Measurements from ENCODE around the gene FRMD6.
A peak's percentile ranks its signal among the peaks of the same experiment; 100 is the strongest.

The FRMD6 gene

DNA sequence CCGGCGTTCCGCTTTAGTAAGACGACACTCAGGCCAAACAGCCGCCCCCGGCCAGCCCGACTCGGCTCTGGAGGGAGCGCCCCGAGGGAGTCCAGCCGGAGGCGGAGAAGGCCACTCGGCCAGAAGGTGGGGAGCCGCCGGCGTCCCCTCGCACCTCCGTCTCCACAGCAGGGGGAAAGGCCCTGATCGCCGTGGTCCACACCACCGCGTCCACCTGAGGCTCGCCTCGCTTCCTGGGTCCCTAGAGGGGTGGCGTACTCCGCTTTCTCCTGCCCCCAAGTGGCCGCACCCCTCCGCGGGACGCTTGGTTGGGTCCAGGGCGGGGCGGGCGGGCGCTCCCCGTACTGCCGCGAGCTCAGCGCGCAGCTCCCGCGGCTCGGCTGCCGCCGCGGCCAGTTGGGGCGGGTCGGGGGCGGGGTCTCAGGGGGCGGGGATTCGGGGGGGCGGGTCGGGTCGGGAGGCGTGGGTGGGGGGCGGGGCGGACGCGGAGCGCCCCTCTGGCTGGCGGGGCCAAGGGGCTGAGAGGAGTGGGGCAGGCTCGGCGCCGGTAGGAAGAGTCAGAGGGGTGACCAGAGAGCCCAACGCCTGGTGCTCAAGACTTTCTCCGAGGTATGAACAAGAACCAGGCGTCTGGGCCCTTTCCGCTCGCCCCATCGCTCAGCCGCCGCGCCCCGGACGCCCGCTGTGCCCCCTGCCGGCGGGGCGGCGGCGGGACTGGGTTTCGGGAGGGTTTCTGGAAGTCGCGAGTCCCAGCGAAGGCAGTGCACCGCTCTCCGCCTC is at the start of gene FRMD6:
TSS of gene FRMD6 (plus strand) at position 523 of the 780 bp plus-strand sequence. CDS start 37,927 bp downstream, outside the sequence.
- DNase-seq: peak; percentile 83 to 84

- DNase-seq: no peak
These were observed 49.4 kb upstream of the FRMD6 start for GRCh38 chr14:51602310-51602709.

DNA sequence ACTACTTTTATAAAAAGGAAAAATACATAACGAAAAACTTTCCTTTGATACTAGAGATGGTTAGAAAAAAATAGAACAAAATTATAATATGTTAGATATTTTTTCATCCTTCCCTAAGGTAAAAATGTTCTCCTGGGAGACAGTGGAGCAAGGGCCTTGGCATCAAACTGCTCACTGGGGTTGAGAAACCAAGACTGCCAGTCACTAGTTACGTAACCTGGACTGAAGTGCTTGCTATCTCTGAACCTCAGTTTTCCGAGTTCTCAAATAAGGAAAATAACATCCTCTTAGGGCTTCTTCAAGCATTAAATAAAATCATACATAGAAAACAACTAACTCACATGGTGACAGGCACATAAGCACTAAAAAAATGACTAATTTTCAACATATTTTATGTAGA is 48.2 kb upstream of the FRMD6 start:
- DNase-seq: no peak

DNA sequence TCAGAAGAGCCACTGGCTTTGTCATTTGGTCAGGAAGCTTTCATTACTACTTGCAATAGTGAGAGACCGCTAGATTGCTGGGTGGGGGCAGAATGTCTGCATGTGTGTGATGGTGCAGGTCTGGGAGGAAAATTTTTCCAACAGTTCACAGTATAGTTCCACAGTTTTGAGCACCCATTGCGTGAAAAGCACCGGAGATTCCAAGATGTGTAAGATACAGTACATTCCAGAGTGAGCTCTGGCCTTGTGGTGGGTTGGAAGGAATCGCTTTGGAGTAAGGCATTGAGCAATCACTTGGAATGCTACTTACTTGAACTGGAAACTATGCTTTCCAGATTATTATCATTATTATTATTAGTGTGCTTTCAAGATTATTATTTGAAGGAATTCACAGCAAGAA is 47.6 kb upstream of the FRMD6 start:
- no peak for DNase-seq

- DNase-seq: no peak
These were observed 46.1 kb upstream of the FRMD6 start for GRCh38 chr14:51605575-51605974.

DNA sequence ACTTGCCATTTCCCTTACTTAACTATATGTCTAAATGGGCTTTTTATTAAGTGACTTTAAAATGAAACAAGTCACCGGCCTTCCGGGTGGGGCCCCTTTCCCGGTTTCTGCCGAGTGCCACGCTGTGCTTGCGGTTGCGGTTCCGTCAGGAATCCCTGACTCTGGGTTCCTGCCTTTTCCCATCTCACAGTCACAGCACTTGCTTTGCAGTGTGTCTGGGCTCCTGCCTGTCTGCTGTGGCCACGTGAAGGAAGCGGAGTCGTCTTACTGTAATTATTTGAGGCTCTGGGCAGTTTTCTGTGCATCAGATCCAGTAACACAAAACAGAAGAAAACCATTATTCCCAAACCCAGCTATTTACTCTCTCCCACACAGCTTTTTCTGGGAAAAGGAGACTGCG is 44.0 kb upstream of the FRMD6 start:
- no peak for DNase-seq

GRCh38 chr14:51609251-51609954 is 42.3 kb upstream of the FRMD6 start:
- no peak for DNase-seq

DNA sequence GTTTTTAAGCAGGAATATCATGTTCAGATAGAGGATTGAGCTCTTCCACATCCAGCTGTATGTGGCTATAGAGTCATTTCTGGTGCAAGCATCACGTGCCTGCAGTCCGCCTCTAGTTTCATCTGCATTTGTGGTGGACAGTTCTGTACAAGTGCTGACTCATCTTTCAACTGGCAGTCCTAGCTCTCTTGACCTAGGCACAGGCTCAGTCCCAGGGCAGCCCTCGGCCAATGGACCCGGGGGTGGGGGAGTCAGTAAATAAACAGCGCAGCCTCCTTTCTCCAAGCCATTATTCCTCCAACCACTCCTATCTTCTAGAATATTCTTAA is 41.8 kb upstream of the FRMD6 start:
- no peak for DNase-seq

GRCh38 chr14:51610771-51611170 is 40.9 kb upstream of the FRMD6 start:
- no peak for DNase-seq

DNA sequence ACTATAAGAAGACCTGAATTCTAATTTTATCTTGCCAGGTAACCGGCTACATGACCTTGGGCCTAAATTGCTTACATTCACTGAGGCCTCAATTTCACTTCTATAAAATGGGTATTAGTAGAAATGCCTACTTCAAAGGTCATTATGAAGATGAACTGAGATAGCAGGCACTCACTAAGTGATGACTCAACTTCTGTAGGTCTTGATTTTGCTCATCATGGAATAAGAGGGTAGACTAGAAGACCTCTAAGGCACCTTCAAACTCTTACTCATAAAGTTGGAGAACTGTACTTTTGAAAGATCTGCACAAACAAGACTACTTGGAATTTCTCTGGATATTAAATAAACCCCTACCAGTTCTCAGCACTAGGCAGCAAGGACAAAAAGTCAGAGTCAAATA is 39.3 kb upstream of the FRMD6 start:
- DNase-seq: no peak

GRCh38 chr14:51613416-51613815 is 38.3 kb upstream of the FRMD6 start:
- DNase-seq: no peak

GRCh38 chr14:51614707-51615106 is 37.0 kb upstream of the FRMD6 start:
- no peak for DNase-seq

DNA sequence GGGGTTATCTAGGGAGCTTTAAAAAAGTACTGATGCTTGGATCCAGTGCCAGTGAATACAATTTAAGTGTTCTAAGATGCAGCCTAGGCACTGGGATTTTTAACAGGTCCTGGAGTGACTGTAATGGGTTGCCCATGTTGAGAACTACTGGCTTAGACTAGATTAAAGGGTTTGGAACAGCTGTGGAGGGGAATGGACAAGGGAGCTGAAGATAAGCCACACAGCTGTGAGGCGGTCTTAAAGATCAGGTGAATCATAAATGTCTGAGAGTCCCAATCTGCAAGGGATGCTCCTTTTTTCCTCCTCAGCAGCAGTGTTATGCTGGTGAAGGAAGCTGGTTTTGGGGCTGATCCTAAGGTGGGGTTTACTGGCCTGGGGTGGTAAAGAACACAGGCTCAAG is 35.5 kb upstream of the FRMD6 start:
- DNase-seq: no peak

DNA sequence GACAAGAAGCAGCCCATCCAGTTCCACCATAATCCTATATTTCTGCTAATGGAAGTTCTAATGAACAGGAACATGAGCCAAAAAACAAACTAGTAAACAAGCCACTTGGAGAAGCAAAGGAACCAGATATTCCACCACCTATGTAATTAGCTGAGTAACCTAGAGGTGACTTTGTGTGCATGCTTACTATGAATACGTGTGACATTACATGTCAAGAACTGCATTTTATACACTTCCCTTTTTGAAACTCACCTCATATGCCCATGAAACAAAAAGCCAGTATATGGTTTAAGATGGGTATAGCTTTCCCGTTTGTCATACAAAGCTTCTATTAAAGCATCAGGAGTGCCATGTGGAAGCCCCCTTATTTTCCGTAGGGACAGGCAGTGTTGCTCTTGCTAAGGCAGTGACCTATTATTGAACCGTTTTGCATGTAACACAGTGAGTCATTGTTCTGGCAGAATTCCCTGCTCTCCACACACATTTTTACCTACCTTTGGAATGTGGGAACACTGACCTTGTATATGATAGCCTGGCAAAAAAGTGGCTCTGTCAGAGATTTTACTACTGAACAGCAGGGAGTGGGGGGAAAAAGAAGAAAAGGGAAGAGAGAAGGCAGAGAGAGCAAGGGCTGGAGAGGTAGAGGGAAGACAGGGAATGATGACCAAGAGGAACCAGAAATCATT is 34.8 kb upstream of the FRMD6 start:
- DNase-seq: no peak

DNA sequence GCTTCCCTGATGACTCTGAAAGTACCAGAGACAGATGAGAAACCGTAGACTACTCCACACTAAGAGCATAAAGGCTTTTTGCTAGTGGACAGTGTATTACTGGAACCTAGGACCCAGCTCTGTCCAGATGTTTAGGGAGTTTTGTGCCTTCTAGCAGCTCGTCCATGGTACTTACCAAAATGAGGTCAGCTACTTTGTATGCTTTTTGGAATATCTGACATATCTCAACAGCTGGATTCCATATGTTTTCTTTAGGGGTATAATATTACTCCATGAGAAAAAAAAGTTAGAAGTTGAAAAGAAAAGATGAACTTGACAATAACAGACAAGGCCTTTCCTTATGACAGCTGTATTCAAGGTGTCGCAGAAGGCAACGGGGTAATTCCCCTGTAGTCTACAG is 32.1 kb upstream of the FRMD6 start:
- no peak for DNase-seq

DNA sequence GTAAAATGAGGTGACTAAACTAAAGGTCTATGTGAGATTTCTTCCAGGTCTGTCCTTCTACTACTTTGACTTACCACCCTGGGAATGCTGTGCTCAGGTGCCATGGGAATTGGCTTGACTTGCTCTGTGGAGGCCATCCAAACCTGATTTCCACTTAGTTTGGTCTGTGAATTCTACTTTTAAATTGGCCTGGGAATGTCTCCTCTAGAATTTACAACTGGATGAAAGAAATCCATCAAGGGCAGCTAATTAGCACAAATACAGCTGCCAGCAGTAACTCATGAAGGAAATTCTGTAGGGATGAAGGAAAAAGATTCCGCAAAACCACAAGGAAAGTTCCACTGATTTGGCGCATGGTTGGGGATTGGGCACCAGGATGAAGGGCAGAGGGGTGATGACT is 31.7 kb upstream of the FRMD6 start:
- no peak for DNase-seq

DNA sequence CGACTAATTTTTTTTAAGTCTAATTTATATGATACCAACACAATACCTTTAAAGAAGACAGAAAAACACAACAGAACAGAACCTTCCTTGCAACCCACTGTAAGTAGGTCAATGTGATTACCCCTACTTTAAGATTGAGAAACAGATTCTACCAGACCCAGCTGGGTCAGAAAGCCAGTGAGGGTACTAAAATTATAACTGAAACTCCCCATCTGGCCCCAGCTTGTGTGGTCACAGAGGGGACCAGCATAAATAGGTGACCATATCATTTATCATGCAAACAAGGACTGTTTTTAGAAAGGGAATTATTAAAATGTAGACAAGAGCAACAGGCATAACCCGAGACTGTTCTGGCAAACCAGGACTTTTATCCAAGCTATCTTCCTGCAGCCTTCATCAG is 30.1 kb upstream of the FRMD6 start:
- no peak for DNase-seq

DNA sequence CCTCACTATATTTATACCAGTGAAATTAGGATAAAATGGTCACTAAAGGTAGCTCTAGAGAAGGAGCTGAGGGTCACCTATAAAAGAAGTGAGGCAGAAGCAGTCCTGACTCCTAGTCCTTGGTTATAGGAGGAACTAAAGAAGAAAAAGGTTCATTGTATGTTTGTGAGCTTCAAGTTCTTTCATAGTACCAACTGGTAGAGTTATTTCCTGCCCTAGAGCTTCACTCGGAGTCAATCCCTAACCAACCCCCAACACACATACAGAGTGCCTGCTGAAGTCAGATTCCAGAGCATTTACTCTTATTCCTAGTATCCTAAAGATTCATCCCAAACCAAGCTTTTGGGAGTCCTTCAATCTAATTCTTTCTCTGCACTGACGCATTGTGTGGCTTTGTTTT is 29.3 kb upstream of the FRMD6 start:
- no peak for DNase-seq

GRCh38 chr14:51624955-51625569 is 26.6 kb upstream of the FRMD6 start:
- DNase-seq: no peak

DNA sequence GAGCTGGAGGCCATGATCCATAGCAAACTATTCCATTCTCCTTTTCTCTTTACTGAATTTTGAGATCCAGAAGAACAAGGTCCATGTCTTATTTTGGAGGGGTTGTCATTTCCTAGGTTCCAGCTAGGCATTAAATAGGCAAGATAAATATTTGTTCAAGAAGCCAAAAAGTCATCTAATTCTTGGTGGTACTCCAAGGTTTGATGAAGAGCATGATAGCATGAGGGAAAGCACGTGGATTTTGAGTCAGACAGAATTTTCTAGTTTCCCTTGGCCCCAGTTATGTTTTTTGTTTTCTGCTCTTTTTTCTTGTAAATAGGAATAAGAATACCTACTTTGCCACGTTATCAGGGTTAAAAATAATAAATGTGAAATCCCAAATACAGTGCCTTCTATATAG is 25.5 kb upstream of the FRMD6 start:
- no peak for DNase-seq

GRCh38 chr14:51626788-51627187 is 24.9 kb upstream of the FRMD6 start:
- no peak for DNase-seq

GRCh38 chr14:51627313-51627712 is 24.4 kb upstream of the FRMD6 start:
- no peak for DNase-seq

GRCh38 chr14:51628238-51628637 is 23.5 kb upstream of the FRMD6 start:
- no peak for DNase-seq

DNA sequence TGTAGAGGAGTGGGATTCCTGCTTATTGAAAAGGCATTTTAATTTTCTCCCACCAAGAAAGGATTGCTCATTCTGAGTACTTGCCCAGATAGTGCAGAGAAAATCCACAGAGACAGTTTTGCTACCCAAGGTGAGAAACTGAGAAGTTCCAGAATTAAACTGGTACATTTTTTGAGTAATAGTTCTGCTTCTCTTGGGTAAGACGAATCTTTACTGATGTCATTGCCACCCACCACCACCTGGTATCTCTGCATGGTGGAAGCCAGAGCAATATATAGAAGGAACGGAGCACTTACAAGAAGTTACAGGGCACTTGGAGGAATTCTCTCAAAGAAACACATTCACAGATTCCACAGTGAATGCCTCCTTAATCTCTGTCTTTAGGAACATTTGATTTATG is 20.7 kb upstream of the FRMD6 start:
- peak in 1 of 2 donors; percentile 28 for DNase-seq
